ENCODE measurements around the gene IFT80. TPM values are rescaled to one million over a fixed set of nuclear protein-coding genes. Genes with fewer than 3 reads are reported as not detected.

IFT80 gene
- total and polyA plus RNA-seq, 10 of the 15 experiments (the other 5 are each of a cell fraction or from before 2014, with no cell fraction given), result 6.5 to 21.5 (median 14.1) TPM

GRCh38 chr3:160427832-160428424 lies 28.9 kb upstream of the IFT80 start (continued):
- no peak for TF ChIP-seq GABPA (IDR thresholded peaks at IDR 0.05; ENCODE audit: low read depth)
- TF ChIP-seq EGR1 (IDR thresholded peaks at IDR 0.05; ENCODE audit: borderline replicate concordance in 1 of 2, low read depth in 2 of 2, low read length in 2 of 2), result no peak

DNA sequence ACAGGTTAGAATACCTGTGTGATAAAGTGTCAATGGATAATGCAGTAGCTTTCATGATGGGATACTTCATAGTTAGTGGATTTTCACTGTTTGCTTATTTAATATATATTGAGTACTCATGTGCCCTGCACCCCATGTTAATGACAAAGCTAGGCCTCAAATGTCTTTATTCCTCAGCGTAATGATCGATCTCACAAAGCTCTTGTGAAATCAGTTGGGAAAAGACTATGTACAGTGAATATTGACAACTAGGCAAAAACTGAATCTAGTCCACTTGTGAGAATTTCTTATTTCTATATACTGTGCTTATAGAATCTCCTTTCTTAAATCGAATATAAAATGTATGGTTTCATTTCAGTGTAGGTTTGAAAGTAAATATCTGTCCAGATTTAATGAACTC lies 18.3 kb upstream of the IFT80 start:
- Histone ChIP-seq H3K36me3 (ENCODE audit: control insufficient read depth in 2 of 2, insufficient read depth in 2 of 2, low read length in 1 of 2) (peaks cover 8 to 28% of the 10 kb centered on the region in 2 experiments), H3K4me3 (no peak overlapping the region), H3K4me2 (ENCODE audit: control insufficient read depth, insufficient read depth) (no peak overlapping the region), H3K9me3 (replicated peaks; ENCODE audit: control insufficient read depth, insufficient read depth, low read length) (no peaks in the 10 kb centered on the region), H3K27ac (ENCODE audit: control insufficient read depth, insufficient read depth) (no peak overlapping the region), H2AFZ (ENCODE audit: control insufficient read depth, low read depth, low read length) (no peak overlapping the region), H3K27me3 (replicated peaks in 1 of 2; ENCODE audit: control insufficient read depth in 2 of 2, insufficient read depth in 2 of 2, low read length in 1 of 2) (no peaks in the 10 kb centered on the region), H3K79me2 (ENCODE audit: control insufficient read depth, insufficient read depth, low read length) (peaks cover 16% of the 10 kb centered on the region), H3K9ac (ENCODE audit: control insufficient read depth, insufficient read depth, low read length) (no peak overlapping the region), H3K4me1 (ENCODE audit: control insufficient read depth, insufficient read depth, low read length) (no peaks in the 10 kb centered on the region), H4K20me1 (ENCODE audit: control insufficient read depth, insufficient read depth) (no peaks in the 10 kb centered on the region)
- CTCF ChIA-PET, result interaction anchor here (0.7 to 2.7 kb wide), 5 partner anchors 9 to 428 kb away, joined by 3 to 10 read pairs (median 3); partner anchors contain the start of gene IL12A
- DNase-seq (ENCODE audit: low read depth, low spot score), result no peak
- no peak for ATAC-seq
- in situ Hi-C loops (cut with MboI), result loop anchor here (10.0 kb wide), 1 partner anchor 393 kb away; no protein-coding TSS in a partner anchor
- WGBS (ENCODE audit: insufficient coverage, insufficient replicate concordance, low lambda C conversion rate, missing lambda C conversion rate), result 99% methylated on average over 3 of the region's 3 CpGs
- RAD21 ChIA-PET (ENCODE audit: unreplicated experiment), result interaction anchor here (0.8 to 1.5 kb wide), 3 partner anchors 254 to 533 kb away, joined by 3 read pairs; no protein-coding TSS in a partner anchor
- POLR2A ChIA-PET, result interaction anchor here (0.9 to 1.3 kb wide), 2 partner anchors 8 to 32 kb away, joined by 3 to 6 read pairs; partner anchors contain the start of gene TRIM59
- no peak for FAIRE-seq
- SMC1A ChIA-PET (ENCODE audit: uncharacterized antibody, unreplicated experiment), result interaction anchor here (1.5 to 10.7 kb wide), 6 partner anchors 9 to 31 kb away, joined by 4 to 73 read pairs (median 5); partner anchors contain the start of gene TRIM59
- intact Hi-C loops (cut with micrococcal nuclease; ENCODE audit: unreplicated experiment), result no loop called here
- no TSS peak for BruUV-seq (replicated peaks)
- TF ChIP-seq FOXM1 (IDR thresholded peaks at IDR 0.05; ENCODE audit: low read depth, low read length) (no peak), KAT2A (conservative IDR thresholded peaks at IDR 0.05; ENCODE audit: control insufficient read depth, low read depth, low read length) (no peak), POLR2A (IDR thresholded peaks at IDR 0.05; ENCODE audit: low read depth, low read length) (no peak), CBFB (IDR thresholded peaks at IDR 0.05; ENCODE audit: low read depth) (no peak), PML (IDR thresholded peaks at IDR 0.05; ENCODE audit: low read length) (no peak), IKZF2 (IDR thresholded peaks at IDR 0.05) (no peak), TCF3 (IDR thresholded peaks at IDR 0.05; ENCODE audit: borderline replicate concordance, insufficient read depth, low read depth, low read length) (no peak), CHD1 (IDR thresholded peaks at IDR 0.05; ENCODE audit: low read depth, low read length) (no peak), SMARCA5 (IDR thresholded peaks at IDR 0.05) (no peak), STAT1 (conservative IDR thresholded peaks at IDR 0.05) (no peak), NR2C1 (IDR thresholded peaks at IDR 0.05) (no peak)
- TF ChIP-seq, protein P1, sequence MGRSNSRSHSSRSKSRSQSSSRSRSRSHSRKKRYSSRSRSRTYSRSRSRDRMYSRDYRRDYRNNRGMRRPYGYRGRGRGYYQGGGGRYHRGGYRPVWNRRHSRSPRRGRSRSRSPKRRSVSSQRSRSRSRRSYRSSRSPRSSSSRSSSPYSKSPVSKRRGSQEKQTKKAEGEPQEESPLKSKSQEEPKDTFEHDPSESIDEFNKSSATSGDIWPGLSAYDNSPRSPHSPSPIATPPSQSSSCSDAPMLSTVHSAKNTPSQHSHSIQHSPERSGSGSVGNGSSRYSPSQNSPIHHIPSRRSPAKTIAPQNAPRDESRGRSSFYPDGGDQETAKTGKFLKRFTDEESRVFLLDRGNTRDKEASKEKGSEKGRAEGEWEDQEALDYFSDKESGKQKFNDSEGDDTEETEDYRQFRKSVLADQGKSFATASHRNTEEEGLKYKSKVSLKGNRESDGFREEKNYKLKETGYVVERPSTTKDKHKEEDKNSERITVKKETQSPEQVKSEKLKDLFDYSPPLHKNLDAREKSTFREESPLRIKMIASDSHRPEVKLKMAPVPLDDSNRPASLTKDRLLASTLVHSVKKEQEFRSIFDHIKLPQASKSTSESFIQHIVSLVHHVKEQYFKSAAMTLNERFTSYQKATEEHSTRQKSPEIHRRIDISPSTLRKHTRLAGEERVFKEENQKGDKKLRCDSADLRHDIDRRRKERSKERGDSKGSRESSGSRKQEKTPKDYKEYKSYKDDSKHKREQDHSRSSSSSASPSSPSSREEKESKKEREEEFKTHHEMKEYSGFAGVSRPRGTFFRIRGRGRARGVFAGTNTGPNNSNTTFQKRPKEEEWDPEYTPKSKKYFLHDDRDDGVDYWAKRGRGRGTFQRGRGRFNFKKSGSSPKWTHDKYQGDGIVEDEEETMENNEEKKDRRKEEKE (IDR thresholded peaks at IDR 0.05), result no peak
- TF ChIP-seq, protein P2, sequence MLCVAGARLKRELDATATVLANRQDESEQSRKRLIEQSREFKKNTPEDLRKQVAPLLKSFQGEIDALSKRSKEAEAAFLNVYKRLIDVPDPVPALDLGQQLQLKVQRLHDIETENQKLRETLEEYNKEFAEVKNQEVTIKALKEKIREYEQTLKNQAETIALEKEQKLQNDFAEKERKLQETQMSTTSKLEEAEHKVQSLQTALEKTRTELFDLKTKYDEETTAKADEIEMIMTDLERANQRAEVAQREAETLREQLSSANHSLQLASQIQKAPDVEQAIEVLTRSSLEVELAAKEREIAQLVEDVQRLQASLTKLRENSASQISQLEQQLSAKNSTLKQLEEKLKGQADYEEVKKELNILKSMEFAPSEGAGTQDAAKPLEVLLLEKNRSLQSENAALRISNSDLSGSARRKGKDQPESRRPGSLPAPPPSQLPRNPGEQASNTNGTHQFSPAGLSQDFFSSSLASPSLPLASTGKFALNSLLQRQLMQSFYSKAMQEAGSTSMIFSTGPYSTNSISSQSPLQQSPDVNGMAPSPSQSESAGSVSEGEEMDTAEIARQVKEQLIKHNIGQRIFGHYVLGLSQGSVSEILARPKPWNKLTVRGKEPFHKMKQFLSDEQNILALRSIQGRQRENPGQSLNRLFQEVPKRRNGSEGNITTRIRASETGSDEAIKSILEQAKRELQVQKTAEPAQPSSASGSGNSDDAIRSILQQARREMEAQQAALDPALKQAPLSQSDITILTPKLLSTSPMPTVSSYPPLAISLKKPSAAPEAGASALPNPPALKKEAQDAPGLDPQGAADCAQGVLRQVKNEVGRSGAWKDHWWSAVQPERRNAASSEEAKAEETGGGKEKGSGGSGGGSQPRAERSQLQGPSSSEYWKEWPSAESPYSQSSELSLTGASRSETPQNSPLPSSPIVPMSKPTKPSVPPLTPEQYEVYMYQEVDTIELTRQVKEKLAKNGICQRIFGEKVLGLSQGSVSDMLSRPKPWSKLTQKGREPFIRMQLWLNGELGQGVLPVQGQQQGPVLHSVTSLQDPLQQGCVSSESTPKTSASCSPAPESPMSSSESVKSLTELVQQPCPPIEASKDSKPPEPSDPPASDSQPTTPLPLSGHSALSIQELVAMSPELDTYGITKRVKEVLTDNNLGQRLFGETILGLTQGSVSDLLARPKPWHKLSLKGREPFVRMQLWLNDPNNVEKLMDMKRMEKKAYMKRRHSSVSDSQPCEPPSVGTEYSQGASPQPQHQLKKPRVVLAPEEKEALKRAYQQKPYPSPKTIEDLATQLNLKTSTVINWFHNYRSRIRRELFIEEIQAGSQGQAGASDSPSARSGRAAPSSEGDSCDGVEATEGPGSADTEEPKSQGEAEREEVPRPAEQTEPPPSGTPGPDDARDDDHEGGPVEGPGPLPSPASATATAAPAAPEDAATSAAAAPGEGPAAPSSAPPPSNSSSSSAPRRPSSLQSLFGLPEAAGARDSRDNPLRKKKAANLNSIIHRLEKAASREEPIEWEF (IDR thresholded peaks at IDR 0.05; ENCODE audit: insufficient replicate concordance, low read depth, low read length), result no peak

Measured in GM12878 (cell line).